ENCODE data around the gene BDKRB1.

Gene BDKRB1

DNA sequence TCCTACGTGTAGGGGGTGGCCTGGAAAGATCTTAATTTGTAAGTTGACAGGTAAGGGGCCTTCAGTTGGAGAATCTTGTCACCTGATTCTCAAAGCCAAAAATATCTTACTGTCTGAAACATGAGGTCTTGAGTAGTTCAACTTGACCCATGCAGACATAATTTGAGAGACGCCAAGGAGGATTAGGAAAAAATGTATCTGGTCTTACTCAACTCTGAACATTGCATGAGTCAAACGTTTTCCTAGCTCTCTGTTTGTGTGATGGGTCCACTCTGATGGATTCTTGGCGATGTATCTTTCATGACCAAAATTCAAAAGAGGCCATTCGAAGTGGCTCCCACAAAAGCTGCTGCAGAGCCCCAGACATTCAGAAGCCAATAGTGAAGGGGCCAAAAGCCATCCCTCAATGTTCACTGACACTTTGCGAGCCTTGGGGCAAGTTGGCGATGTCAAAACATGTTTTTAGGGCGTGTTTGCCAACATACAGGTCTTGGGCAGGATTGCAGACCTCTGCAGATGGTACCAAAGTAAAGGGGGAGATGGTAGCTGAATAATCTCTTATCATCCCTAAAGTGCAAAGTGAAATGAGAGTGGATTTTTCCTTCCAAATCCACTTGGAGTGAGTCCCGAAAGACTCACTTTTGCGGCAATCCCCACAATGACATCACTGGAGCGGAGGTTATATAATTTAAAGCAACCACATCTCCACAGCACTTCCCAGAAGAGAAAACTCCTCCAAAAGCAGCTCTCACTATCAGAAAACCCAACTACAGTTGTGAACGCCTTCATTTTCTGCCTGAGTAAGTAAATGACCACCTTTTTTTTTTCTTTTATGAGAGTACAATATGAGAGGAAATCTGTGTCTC is at the start of gene BDKRB1:
Gene BDKRB1 (plus strand): TSS at position 710 of the 866 bp plus-strand sequence. CDS start 7,473 bp downstream, outside the sequence.
- DNase-seq, result no peak

DNA sequence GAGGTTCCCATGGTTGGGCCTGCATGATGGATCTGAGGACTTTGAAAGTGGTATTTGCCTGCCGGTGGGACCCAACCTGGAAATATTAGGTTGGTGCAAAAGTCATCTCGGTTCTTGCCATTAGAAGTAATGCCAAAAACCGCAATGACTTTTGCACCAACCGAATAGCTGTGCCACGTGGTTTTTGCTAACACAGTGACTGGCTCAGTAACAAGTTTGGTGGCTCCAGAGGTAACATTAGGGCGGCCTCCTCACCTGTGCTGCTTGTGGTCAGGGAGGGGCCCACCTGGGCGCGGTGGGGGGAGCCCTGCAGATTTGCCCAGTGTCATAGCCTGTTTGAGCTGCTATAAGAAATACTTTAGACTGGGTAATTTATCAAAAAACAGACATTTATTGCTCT is 49.5 kb upstream of the BDKRB1 start:
- DNase-seq, result no peak

DNA sequence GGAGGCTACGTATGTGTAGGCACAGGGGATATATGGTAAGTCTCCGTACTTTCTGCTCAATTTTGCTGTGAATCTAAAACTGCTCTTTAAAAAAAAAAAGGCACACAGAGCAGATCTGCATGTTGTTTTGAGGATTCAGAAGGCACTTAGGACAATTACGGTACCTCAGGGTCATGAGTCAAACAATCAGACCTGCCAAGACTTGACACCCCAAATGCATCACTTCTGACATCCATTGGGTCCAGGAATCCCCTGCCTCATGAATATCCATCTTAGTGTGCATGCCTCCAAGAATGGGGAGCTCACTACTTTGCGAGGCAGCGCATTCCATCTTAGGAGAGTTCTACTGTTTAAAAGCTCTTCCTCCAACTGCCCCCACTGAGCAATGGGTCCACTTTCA is 48.3 kb upstream of the BDKRB1 start:
- no peak for DNase-seq

DNA sequence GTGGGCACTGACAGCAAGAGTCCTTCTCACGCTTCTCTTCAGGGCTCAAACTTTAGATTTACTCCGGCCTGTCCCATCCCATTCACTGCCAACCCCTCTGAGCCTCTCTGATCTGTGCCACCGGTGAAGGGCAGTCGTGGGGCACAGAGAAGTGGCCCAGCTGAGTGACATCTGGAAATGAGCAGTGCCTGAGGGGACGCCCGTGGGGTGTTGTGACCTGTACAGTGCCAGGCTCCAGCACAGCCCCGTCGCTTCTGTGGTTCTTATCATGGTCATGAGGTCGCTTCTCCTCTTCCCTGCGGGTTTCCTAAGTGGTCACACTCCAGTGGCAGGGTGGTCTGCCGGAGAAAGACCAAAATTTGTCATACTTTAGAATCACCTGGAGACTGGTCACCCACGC is 47.3 kb upstream of the BDKRB1 start:
- DNase-seq, result no peak

DNA sequence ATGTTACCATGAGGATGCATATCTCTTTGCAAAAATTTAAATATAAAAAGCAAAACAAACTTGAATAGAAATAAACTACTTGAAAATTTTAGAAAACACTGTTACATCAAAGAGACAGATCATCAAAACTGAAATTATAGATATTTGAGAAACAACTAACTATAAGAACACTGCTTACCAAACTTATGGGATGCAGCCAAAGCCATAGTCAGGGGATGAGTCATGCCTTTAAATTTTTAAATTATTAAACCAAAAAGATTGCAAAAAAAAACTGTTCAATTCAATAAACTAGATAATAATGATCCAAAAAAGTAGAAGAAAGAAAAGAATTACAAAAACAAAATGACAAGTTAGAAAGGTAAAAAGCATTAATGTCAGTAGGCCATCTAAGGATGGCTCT is 43.9 kb upstream of the BDKRB1 start:
- no peak for DNase-seq

- DNase-seq, result no peak
Observed at GRCh38 chr14:96212896-96213295, 43.1 kb upstream of the BDKRB1 start.

GRCh38 chr14:96213871-96214465 is 42.0 kb upstream of the BDKRB1 start:
- no peak for DNase-seq

DNA sequence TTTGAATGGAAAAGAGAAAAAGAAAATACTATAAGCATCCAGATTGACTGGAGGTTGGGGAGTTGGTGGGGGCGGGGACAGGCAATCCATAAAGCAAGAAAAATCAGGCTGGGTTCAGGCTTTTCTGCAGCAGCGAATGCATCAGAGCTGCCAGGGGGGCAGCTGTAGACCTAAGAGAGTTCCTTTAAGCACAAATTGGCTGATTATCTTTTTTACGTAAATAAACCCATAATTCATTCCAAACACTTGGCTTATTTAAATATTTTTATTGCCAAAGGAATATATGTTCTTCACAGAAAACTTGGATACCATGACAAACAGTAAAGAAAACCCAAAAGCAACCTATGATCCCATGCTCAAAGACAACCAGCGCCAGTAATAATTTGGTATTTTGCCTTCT is 41.2 kb upstream of the BDKRB1 start:
- no peak for DNase-seq

- no peak for DNase-seq
Observed at GRCh38 chr14:96215452-96216244, 40.4 kb upstream of the BDKRB1 start.

GRCh38 chr14:96216627-96217026 is 39.4 kb upstream of the BDKRB1 start:
- no peak for DNase-seq

DNA sequence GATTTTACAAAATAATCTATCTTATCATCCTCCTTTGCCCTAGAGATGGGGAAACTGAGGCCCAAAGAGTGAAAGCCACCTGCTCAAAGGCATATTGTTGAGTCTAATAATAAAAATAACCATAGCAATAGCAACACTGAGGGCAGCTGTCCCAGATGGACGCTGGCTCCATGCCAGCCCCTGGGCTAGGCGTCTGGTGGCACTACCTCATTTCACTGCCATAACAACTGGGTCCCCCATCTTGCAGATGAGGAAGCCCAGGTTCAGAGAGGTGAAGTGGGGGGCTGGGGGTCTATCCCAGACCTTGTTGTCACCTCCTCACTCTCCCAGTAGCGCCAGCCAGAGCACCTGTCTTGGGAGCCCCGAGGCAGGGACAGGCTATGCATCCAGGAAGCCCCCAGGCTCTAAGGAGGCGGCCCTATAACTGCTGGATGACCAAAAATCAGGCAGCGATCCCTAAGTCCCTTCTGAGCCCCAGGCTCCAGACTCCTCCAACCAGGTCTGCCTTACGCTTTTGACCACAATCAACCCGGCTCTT is 38.6 kb upstream of the BDKRB1 start:
- peak; percentile 56 for DNase-seq

DNA sequence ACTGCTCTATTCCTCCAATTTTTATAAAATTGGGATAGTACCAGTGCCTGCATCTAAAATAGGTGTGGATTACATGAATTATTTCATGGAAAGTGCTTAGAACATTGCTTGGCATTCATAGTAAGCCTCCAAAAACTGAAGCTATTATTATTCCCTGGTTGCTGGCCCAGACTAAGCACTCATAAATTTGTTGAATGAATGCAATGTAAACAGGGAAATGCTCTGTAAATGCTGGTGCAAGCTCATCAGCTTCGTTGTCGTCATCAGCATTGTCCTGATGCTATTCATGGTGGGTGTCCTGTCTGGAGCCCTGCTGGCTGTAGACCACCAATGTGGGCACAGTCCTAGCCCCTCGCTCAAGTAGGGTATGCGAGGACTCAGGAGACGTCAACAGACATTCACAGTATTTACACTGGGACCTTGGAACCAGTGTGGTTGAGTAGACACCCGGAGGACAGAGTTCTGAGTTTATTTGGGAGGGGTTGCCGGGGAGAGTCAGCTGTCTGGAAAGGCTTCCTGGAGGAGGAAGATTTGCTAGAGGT is 34.8 kb upstream of the BDKRB1 start:
- DNase-seq, result no peak

- DNase-seq, result no peak
Observed at GRCh38 chr14:96221841-96222240, 34.2 kb upstream of the BDKRB1 start.

- no peak for DNase-seq
Observed at GRCh38 chr14:96224480-96225096, 31.4 kb upstream of the BDKRB1 start.

DNA sequence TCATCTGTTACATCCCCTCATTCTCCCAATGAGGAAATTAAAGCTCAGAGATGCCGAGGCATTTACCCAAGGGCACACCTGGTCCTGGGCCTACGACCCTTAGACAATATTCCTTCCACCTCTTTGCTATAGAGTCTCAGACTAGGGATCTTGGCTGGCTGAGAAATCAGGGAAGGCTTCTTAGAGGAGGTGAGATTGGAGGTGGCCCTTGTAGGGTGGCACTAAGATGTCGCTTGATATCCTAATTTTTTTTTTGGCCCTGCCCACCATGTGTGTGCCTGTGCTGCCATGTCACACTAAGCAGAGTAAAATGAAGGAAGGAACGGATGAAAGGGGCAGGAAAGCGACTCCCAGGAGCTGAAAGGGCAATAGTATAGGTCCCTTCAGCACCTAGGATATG is 30.8 kb upstream of the BDKRB1 start:
- DNase-seq, result no peak

DNA sequence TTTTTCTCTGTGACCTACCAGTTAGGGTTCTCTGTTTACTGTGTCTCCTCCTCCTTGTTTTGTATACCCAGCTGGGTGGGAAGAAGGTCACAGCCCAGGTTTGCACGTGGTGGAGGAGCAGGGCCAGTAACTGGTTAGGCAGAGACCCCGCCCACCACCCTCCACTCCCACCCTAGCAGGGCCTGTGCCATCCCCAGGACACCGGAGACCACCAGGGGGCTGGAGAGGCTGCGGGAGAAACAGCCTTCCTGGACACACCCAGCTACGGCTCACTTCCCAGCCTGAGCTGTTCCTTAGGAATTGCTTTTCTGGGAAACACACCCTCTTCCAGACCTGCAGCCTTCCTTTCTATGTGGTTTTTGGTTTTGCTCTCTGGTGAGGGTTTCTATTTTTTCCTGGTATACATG is 30.3 kb upstream of the BDKRB1 start:
- no peak for DNase-seq

- no peak for DNase-seq
Observed at GRCh38 chr14:96227428-96227827, 28.6 kb upstream of the BDKRB1 start.

- DNase-seq, result no peak
Observed at GRCh38 chr14:96229315-96229714, 26.7 kb upstream of the BDKRB1 start.

DNA sequence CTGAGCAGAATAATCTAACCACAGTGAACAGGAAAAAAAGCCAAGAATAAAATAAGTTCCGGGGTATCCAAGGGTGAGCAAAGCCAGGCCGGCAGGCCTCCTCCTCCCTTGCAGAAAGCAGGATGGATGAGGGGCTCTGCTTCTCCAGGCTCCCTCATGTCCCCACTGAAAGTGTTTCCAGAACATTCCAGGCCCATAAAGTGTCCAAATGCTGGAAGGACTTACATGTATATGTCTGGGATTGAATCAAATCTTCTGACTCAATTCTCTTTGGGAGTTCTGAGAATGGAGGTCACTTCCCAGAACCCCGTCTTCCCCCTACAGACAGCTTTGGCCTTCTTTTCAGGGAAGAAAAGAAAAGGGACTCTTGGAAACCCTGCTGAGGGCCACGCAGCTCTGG is 25.0 kb upstream of the BDKRB1 start:
- DNase-seq, result no peak

DNA sequence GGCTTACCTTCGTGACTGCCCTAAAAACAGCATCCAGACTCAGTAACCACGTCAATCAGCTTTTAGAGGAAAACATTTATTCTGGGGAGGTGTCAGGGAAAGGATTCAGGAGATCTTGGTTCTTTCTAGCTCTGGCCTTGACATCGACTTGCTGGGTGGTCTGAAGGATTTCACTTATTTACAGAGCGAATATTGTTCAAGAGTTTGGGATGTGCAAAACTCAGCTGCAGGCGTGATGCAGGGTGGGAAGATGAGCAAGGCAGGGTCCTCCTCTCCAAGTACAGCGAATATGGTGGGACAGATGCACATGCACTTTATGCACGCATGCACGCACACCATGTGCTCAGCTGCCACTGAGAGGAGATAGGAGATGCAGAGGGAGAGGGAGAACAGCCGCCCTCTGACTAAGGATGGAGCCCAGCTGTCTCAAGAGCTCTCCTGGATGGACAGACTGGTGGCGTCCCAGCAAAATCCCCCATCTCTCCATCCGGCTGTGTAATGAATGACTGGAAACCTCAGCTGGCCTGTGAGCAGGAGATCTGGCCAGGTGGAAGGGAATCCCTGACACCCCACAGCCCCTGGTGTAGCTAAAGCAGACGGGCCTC is 24.4 kb upstream of the BDKRB1 start:
- no peak for DNase-seq

DNA sequence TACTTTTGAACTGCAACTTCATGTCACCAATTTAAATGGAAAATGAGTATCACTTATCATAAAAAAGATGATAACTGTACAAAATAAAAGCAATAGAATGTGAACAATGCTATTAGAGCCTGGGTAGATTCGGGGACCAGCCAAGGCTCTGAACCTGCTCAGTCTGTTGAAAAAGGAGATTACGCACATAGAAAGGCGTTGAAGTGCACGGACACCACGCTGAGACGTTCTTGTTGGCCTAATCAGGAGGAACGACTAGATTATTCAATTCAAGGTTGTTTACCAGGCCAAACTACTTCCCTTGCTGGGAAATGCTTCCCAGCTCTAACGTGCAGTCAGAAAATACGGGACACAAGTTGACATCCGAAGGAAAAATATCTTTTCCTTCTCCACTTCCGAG is 23.5 kb upstream of the BDKRB1 start:
- no peak for DNase-seq

DNA sequence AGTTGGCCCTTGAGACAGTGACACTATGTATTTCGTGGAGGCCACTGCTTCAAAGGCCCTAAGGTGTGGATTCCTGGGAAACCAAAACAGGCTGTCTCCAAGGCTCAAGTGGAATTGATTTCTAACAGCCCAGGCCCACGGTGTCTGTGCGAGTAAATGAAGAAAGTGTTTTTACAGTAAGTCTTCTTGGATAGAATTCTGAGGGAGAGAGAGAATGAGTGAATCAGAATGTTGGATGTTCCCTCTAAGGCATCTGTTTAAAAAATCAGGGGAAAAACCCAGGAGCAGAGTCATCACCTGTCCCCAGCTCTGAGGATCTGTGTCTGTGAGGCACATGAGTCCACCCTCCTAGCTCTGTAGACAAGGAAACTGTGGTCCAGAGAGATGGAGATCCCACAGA is 22.3 kb upstream of the BDKRB1 start:
- no peak for DNase-seq
